Measurements from ENCODE around the gene PELI1. TPM values are rescaled to one million over a fixed set of nuclear protein-coding genes. Genes with fewer than 3 reads are reported as not detected.

Gene PELI1
- total RNA-seq, 1 experiment from 2014 or later = 61.0 TPM

DNA sequence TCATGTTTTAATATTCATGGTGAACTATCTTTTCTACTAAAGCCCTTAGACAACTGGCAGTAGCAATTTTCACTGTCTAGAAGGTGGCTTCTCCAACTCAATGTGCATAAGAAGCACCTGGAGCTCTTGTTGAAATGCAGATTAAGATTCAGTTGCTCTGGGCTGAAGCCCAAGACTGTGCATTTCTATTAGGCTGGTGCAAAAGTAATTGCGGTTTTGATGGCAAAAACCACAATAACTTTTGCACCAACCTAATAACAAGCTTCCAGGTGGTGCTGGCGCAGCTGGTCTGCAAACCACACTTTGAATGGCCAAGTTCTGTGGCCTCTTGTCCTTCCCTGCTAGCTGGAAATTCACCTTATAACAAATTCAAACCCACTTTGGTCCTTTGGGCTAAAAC lies 98.3 kb downstream of the PELI1 start:
- H3K27me3 Mint-ChIP-seq (ENCODE audit: low read depth) = no peaks in the 10 kb centered on the region
- H3K4me1 Mint-ChIP-seq = peaks cover 11 to 15% of the 10 kb centered on the region in 2 experiments
- Histone ChIP-seq H3K9ac (ENCODE audit: extremely low read depth, insufficient read length, low read length) (no peak overlapping the region), H4K5ac (ENCODE audit: insufficient read length, low read depth, low read length) (no peak overlapping the region), H3K4me2 (ENCODE audit: insufficient read depth, insufficient read length, low read length) (no peak overlapping the region), H2BK15ac (ENCODE audit: low read depth, low read length) (no peak overlapping the region), H3K27ac (ENCODE audit: insufficient read length, low read depth, low read length) (no peak overlapping the region), H2BK120ac (ENCODE audit: low read depth, low read length, poor library complexity, severe bottlenecking) (no peak overlapping the region), H2BK5ac (ENCODE audit: insufficient read length, low read length) (no peak overlapping the region), H2AK5ac (ENCODE audit: insufficient read length, low read length) (no peak overlapping the region), H3K9me3 (ENCODE audit: control insufficient read depth, low read depth, low read length) (no peaks in the 10 kb centered on the region), H3K79me1 (ENCODE audit: insufficient read depth, low read depth, low read length, poor library complexity, severe bottlenecking) (no peaks in the 10 kb centered on the region), H3K56ac (ENCODE audit: insufficient read length, low read depth, low read length) (no peak overlapping the region), H3K14ac (ENCODE audit: insufficient read depth, low read length) (no peak overlapping the region), H3K79me2 (ENCODE audit: insufficient read depth, low read length) (no peaks in the 10 kb centered on the region), H2AFZ (ENCODE audit: low read length) (no peak overlapping the region), H2BK12ac (ENCODE audit: insufficient read length, low read depth, low read length) (no peak overlapping the region), H4K20me1 (ENCODE audit: control insufficient read depth, insufficient read depth, insufficient read length) (no peaks in the 10 kb centered on the region), H3T11ph (ENCODE audit: low read length) (no peak overlapping the region), H4K91ac (ENCODE audit: insufficient read length, low read depth, low read length) (no peak overlapping the region), H3K23ac (ENCODE audit: insufficient read length, low read depth, low read length) (no peak overlapping the region), H4K8ac (replicated peaks; ENCODE audit: insufficient read length, low read depth, low read length) (no peak overlapping the region), H3K27me3 (ENCODE audit: insufficient read depth, low read length) (no peaks in the 10 kb centered on the region), H3K4me1 (ENCODE audit: insufficient read depth, low read length) (no peaks in the 10 kb centered on the region), H3K18ac (ENCODE audit: insufficient read length, low read depth, low read length) (no peak overlapping the region), H3K23me2 (ENCODE audit: insufficient read length, low read depth, low read length, poor library complexity, severe bottlenecking) (no peaks in the 10 kb centered on the region), H3K4ac (ENCODE audit: low read depth, low read length) (no peak overlapping the region), H2BK20ac (ENCODE audit: low read depth, low read length, poor library complexity, severe bottlenecking) (no peak overlapping the region)
- no peak overlapping the region for H3K4me3 Mint-ChIP-seq
- TF ChIP-seq, protein P1, sequence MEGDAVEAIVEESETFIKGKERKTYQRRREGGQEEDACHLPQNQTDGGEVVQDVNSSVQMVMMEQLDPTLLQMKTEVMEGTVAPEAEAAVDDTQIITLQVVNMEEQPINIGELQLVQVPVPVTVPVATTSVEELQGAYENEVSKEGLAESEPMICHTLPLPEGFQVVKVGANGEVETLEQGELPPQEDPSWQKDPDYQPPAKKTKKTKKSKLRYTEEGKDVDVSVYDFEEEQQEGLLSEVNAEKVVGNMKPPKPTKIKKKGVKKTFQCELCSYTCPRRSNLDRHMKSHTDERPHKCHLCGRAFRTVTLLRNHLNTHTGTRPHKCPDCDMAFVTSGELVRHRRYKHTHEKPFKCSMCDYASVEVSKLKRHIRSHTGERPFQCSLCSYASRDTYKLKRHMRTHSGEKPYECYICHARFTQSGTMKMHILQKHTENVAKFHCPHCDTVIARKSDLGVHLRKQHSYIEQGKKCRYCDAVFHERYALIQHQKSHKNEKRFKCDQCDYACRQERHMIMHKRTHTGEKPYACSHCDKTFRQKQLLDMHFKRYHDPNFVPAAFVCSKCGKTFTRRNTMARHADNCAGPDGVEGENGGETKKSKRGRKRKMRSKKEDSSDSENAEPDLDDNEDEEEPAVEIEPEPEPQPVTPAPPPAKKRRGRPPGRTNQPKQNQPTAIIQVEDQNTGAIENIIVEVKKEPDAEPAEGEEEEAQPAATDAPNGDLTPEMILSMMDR (conservative IDR thresholded peaks at IDR 0.05) = no peak
- DNase-seq = no peak
- no peak overlapping the region for H3K27ac Mint-ChIP-seq
- H3K36me3 Mint-ChIP-seq (ENCODE audit: insufficient read depth in 1 of 3, low read depth in 3 of 3) = peaks cover 0 to 4% (median 0%) of the 10 kb centered on the region in 3 experiments; a peak in 2 of 7 replicates
- peaks cover 4 to 11% of the 10 kb centered on the region in 2 experiments; a peak in 4 of 5 replicates for H3K9me3 Mint-ChIP-seq
- no CpG with 5 or more reads among the region's 2 CpGs for WGBS (ENCODE audit: extremely low coverage, insufficient read length, low lambda C conversion rate)

Other genes with a start within 250 kb of the PELI1 start
- gene VPS54, start 125.0 kb downstream of the PELI1 start, total RNA-seq (2021) = 13.4 TPM in 2 replicates

Measured in H9 (cell line).